ENCODE measurements around the gene COLEC12. TPM values are rescaled to one million over a fixed set of nuclear protein-coding genes. Genes with fewer than 3 reads are reported as not detected.

The COLEC12 gene
- total RNA-seq, 4 donors from 2014 or later: 1.4 to 12.2 (median 4.0) TPM

DNA sequence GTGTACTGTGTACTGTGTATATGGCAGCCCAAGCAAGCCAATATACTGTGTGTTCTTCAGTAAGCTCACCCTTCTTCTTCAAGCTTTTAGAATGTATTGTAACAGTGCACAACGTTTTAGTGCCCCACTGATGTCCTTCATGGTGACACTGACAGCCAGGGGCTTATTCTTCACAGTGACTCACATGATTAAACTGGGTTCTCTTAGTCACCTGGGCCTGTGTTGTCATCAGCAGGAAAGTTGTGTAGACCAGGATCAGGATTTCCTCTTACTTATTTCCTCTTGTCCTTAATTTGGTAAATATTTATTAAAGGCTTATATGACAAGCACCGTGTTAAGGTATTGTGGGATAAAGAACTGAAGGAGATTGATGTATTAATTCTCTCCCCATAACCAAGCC, 164.8 kb downstream of the COLEC12 start:
- intact Hi-C loops (cut with DNase I): no loop called here
- Histone ChIP-seq H3K4me1 (peaks cover 0 to 9% (median 3%) of the 10 kb centered on the region in 3 donors), H3K27me3 (no peaks in the 10 kb centered on the region), H3K4me3 (no peak overlapping the region), H3K27ac (no peak overlapping the region), H3K36me3 (no peaks in the 10 kb centered on the region), H3K9me3 (no peaks in the 10 kb centered on the region)
- no peak for DNase-seq
- 42 to 50% methylated on average over 2 of the region's 2 CpGs for WGBS, 2 donors
- no peak for TF ChIP-seq POLR2A (IDR thresholded peaks at IDR 0.05)
- TF ChIP-seq, protein P1, sequence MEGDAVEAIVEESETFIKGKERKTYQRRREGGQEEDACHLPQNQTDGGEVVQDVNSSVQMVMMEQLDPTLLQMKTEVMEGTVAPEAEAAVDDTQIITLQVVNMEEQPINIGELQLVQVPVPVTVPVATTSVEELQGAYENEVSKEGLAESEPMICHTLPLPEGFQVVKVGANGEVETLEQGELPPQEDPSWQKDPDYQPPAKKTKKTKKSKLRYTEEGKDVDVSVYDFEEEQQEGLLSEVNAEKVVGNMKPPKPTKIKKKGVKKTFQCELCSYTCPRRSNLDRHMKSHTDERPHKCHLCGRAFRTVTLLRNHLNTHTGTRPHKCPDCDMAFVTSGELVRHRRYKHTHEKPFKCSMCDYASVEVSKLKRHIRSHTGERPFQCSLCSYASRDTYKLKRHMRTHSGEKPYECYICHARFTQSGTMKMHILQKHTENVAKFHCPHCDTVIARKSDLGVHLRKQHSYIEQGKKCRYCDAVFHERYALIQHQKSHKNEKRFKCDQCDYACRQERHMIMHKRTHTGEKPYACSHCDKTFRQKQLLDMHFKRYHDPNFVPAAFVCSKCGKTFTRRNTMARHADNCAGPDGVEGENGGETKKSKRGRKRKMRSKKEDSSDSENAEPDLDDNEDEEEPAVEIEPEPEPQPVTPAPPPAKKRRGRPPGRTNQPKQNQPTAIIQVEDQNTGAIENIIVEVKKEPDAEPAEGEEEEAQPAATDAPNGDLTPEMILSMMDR (IDR thresholded peaks at IDR 0.05): no peak

- H3K4me1 ChIP-seq: peaks cover 0 to 9% (median 3%) of the 10 kb centered on the region in 3 donors
- H3K9me3 ChIP-seq: no peaks in the 10 kb centered on the region
- intact Hi-C loops (cut with DNase I): no loop called here
- DNase-seq: no peak
- H3K36me3 ChIP-seq: no peaks in the 10 kb centered on the region
- peaks cover 0 to 8% (median 0%) of the 10 kb centered on the region in 4 donors for H3K27me3 ChIP-seq
- 83 to 86% methylated on average over 2 to 5 of the region's 15 CpGs for WGBS, 2 donors
- H3K4me3 ChIP-seq: no peak overlapping the region
- TF ChIP-seq, protein P1 (IDR thresholded peaks at IDR 0.05): no peak
- no peak for TF ChIP-seq POLR2A (IDR thresholded peaks at IDR 0.05)
- H3K27ac ChIP-seq: no peak overlapping the region
These were observed 165.8 kb downstream of the COLEC12 start for GRCh38 chr18:334575-335132.

- Histone ChIP-seq H3K27me3 (peaks cover 0 to 17% (median 0%) of the 10 kb centered on the region in 4 donors), H3K4me1 (peaks cover 0 to 9% (median 3%) of the 10 kb centered on the region in 3 donors), H3K27ac (peak overlapping the region in 2 of 4 donors; percentile 23 to 40), H3K36me3 (no peaks in the 10 kb centered on the region), H3K4me3 (no peak overlapping the region), H3K9me3 (no peaks in the 10 kb centered on the region)
- WGBS, 2 donors: 75% methylated on average over 6 to 13 of the region's 14 CpGs
- DNase-seq: no peak
- intact Hi-C loops (cut with DNase I): no loop called here
- TF ChIP-seq POLR2A (IDR thresholded peaks at IDR 0.05): no peak
- TF ChIP-seq, protein P1 (IDR thresholded peaks at IDR 0.05): no peak
These were observed 167.6 kb downstream of the COLEC12 start for GRCh38 chr18:332721-333510.

DNA sequence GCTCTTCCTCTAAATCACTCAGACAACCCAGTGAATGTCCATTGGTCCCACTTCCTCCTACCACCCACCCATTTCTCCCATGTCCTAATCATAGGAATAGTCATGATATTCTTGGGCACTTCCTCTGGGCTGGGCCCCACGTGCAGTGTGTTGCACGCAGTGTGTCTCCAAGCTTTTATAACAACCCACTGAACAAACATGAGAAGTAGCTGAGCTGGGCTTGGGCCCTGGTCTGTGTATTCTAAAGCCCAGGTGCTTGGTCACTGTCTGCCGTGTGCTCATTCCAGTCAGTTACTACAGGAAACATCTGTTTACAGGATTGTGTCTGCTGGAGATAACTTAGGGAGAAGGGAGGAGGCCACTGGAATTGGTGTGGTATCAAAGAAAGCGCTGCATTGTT, 168.5 kb downstream of the COLEC12 start:
- Histone ChIP-seq H3K4me3 (no peak overlapping the region), H3K27me3 (peaks cover 0 to 17% (median 0%) of the 10 kb centered on the region in 4 donors), H3K9me3 (no peaks in the 10 kb centered on the region), H3K36me3 (no peaks in the 10 kb centered on the region), H3K27ac (peak overlapping the region in 2 of 4 donors; percentile 23 to 40), H3K4me1 (peaks cover 0 to 18% (median 3%) of the 10 kb centered on the region in 3 donors)
- 43 to 52% methylated on average over 3 to 4 of the region's 4 CpGs for WGBS, 2 donors
- no peak for TF ChIP-seq POLR2A (IDR thresholded peaks at IDR 0.05)
- TF ChIP-seq, protein P1 (IDR thresholded peaks at IDR 0.05): no peak
- intact Hi-C loops (cut with DNase I): no loop called here
- DNase-seq: no peak

DNA sequence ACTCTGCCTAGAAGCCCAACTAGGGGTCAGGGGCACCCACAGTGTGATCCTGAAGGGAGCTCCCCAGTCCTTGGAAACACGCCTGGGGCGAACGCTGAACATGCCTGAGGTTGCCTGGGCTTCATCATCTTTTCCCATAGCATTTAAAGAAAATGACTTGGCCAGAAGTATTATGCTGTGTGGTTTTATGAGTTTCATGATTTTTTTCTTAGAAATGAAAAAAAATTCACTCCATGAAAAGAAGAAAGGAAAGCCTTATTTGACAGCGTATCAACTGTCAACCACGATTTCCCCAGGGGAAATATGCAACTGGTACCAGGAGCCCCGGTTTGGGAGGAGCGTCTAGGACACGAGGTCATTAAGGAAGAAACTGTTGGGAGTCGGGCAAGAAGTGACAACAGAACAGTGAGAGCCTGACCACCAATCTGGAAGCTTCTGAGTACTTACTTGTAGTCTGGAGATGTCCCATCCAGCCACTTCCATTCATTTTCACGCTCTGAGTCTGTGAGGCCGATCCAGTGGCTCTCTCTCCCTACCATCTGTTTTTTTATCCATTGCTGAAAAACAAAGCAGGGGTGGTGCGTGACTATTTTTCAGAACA, 169.2 kb downstream of the COLEC12 start:
- Histone ChIP-seq H3K9me3 (no peaks in the 10 kb centered on the region), H3K27ac (no peak overlapping the region), H3K4me3 (no peak overlapping the region), H3K36me3 (no peaks in the 10 kb centered on the region), H3K27me3 (peaks cover 0 to 17% (median 0%) of the 10 kb centered on the region in 4 donors), H3K4me1 (peaks cover 0 to 22% (median 3%) of the 10 kb centered on the region in 3 donors)
- TF ChIP-seq, protein P1 (IDR thresholded peaks at IDR 0.05): no peak
- no peak for TF ChIP-seq POLR2A (IDR thresholded peaks at IDR 0.05)
- WGBS, 2 donors: 33 to 38% methylated on average over 12 of the region's 12 CpGs
- DNase-seq: no peak
- intact Hi-C loops (cut with DNase I): no loop called here
